ENCODE measurements around the gene CD93.

- TF ChIP-seq, protein P1, sequence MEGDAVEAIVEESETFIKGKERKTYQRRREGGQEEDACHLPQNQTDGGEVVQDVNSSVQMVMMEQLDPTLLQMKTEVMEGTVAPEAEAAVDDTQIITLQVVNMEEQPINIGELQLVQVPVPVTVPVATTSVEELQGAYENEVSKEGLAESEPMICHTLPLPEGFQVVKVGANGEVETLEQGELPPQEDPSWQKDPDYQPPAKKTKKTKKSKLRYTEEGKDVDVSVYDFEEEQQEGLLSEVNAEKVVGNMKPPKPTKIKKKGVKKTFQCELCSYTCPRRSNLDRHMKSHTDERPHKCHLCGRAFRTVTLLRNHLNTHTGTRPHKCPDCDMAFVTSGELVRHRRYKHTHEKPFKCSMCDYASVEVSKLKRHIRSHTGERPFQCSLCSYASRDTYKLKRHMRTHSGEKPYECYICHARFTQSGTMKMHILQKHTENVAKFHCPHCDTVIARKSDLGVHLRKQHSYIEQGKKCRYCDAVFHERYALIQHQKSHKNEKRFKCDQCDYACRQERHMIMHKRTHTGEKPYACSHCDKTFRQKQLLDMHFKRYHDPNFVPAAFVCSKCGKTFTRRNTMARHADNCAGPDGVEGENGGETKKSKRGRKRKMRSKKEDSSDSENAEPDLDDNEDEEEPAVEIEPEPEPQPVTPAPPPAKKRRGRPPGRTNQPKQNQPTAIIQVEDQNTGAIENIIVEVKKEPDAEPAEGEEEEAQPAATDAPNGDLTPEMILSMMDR (IDR thresholded peaks at IDR 0.05; ENCODE audit: control extremely low read depth in 1 of 3, insufficient read depth in 1 of 3, low read depth in 1 of 3, low read length in 3 of 3) = no peak
- TF ChIP-seq ZNF274 (IDR thresholded peaks at IDR 0.05; ENCODE audit: borderline replicate concordance, extremely low read depth, low read length) (no peak), CBX8 (IDR thresholded peaks at IDR 0.05; ENCODE audit: borderline replicate concordance, low read depth, low read length) (no peak), POLR2A (IDR thresholded peaks at IDR 0.05; ENCODE audit: control extremely low read depth in 1 of 2, low read depth in 2 of 2, low read length in 2 of 2) (no peak), SAP30 (IDR thresholded peaks at IDR 0.05; ENCODE audit: insufficient read depth, insufficient replicate concordance, low read length) (no peak), FOSL1 (IDR thresholded peaks at IDR 0.05; ENCODE audit: insufficient read depth, low read depth, low read length) (no peak), ASH2L (IDR thresholded peaks at IDR 0.05; ENCODE audit: low read length) (no peak), YY1 (IDR thresholded peaks at IDR 0.05; ENCODE audit: low read depth, low read length) (no peak), CHD7 (IDR thresholded peaks at IDR 0.05; ENCODE audit: insufficient replicate concordance, low read length) (no peak)
- TF ChIP-seq, protein P2, sequence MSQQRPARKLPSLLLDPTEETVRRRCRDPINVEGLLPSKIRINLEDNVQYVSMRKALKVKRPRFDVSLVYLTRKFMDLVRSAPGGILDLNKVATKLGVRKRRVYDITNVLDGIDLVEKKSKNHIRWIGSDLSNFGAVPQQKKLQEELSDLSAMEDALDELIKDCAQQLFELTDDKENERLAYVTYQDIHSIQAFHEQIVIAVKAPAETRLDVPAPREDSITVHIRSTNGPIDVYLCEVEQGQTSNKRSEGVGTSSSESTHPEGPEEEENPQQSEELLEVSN (IDR thresholded peaks at IDR 0.05) = no peak
Observed at GRCh38 chr20:23060629-23061028, 25.5 kb downstream of the CD93 start.

All from H1 (cell line).